Right lobe of liver (tissue), 6 donors: ENCODE results near the gene TYRO3. TPM values are rescaled to one million over a fixed set of nuclear protein-coding genes. Genes with fewer than 3 reads are reported as not detected.

ENCODE experiments used
- ATAC-seq, 4 donors: fragments of 200-7000 bp; cut with Tn5 transposase; one replicate each; pipeline ENCODE4 v1.9.1; 2020; ENCODE audit warnings: mild to moderate bottlenecking in 4 of 4, moderate library complexity in 4 of 4
- DNase-seq, 3 donors: peaks; one replicate each; pipeline ENCODE4 v3.0.0-alpha.2; 2020
- H3K27ac ChIP-seq, 3 donors: fragments of 200-600 bp; one replicate each; pipeline ENCODE4 v1.8.0; 2022
- H3K27me3 ChIP-seq, 2 donors: fragments of 200-600 bp; one replicate each; pipeline ENCODE4 v1.8.0; 2022
- H3K36me3 ChIP-seq, 4 donors: fragments of 200-600 bp; sonication (generic) in 1 of 4; one replicate each; pipeline versions ENCODE4 v1.5.1 to v1.8.0; 2017 to 2022; ENCODE audit warnings: control low read depth in 1 of 4
- H3K4me1 ChIP-seq, 4 donors: fragments of 200-600 bp; sonication (generic) in 1 of 4; one replicate each; pipeline versions ENCODE4 v1.5.1 to v1.8.0; 2017 to 2022; ENCODE audit warnings: control low read depth in 1 of 4
- H3K4me3 ChIP-seq, 3 donors: fragments of 200-600 bp; one replicate each; pipeline ENCODE4 v1.8.0; 2022
- H3K9me3 ChIP-seq, 4 donors: fragments of 200-600 bp; sonication (generic) in 1 of 4; one replicate each; pipeline versions ENCODE4 v1.5.1 to v1.8.0; 2017 to 2022; ENCODE audit warnings: control low read depth in 1 of 4
- CTCF ChIP-seq, 4 donors: fragments of 200-600 bp in 3 of 4; fragments of 450-650 bp in 1 of 4; IDR thresholded peaks; one replicate each; pipeline versions ENCODE4 v1.5.1 to v1.8.0; 2016 to 2022; ENCODE audit warnings: antibody characterized with exemption in 4 of 4, mild to moderate bottlenecking in 2 of 4
- POLR2A ChIP-seq: fragments of 450-650 bp; IDR thresholded peaks from one replicate; pipeline ENCODE4 v1.6.1; 2017; ENCODE audit warnings: antibody characterized with exemption, mild to moderate bottlenecking
- WGBS: methylation state at CpG from one replicate; pipeline ENCODE4 v1.1.6; 2018; ENCODE audit warnings: low coverage, low lambda C conversion rate; ENCODE audit not compliant: insufficient coverage; ENCODE audit errors: missing lambda C conversion rate; 5-methylcytosine and 5-hydroxymethylcytosine counted together
- intact Hi-C, 2 donors: fragments of 100-400 bp; cut with DNase I; formaldehyde crosslinking; loops; one replicate each; pipeline versions ENCODE4 v1.11.2 to v1.14.1; 2022
- total RNA-seq, 6 experiments: library from RNA; depleted of rRNA in 2 of 6; stranded (reverse); fragments of >200 nt in 2 of 6; fragmentation: NEBNext Ultra II Directional in 3 of 6; extraction: Animal tissue kit (Norgen Biotek cat#: 25700) in 3 of 6; gene quantifications; one replicate each; pipeline versions ENCODE4 v1.1.0 to v1.2.4, GENCODE V29; 2016 to 2023
- donor health status: DM: no; HTN: yes; CAD: no.
- donor health status: DM: no; HTN: no; CAD: no.
- donor health status: DM: no; HTN: no; CAD: no.
- donor health status: DM: no; HTN: yes; CAD: no.
- donor health status: DM: no; HTN: yes; CAD: no.

TYRO3 gene
- total RNA-seq, 6 experiments from 2014 or later: 1.1 to 2.9 (median 1.8) TPM

- no peak overlapping the region for H3K27ac ChIP-seq
- ATAC-seq (peak in 2 of 4 donors; percentile 20 to 49), DNase-seq (no peak)
- no peaks in the 10 kb centered on the region for H3K36me3 ChIP-seq
- no peaks in the 10 kb centered on the region for H3K9me3 ChIP-seq
- intact Hi-C loops: no loop called here
- H3K27me3 ChIP-seq: no peaks in the 10 kb centered on the region
- no peaks in the 10 kb centered on the region for H3K4me1 ChIP-seq
- WGBS: no CpG with 5 or more reads among the region's 12 CpGs
- no peak overlapping the region for H3K4me3 ChIP-seq
- no peak for TF ChIP-seq POLR2A
- no peak for TF ChIP-seq CTCF (IDR thresholded peaks at IDR 0.05)
Measured at GRCh38 chr15:41577863-41578735, 19.1 kb downstream of the TYRO3 start.

- Histone ChIP-seq H3K9me3 (no peaks in the 10 kb centered on the region), H3K4me3 (no peak overlapping the region), H3K27me3 (no peaks in the 10 kb centered on the region), H3K36me3 (no peaks in the 10 kb centered on the region), H3K27ac (no peak overlapping the region), H3K4me1 (no peaks in the 10 kb centered on the region)
- TF ChIP-seq POLR2A: no peak
- TF ChIP-seq CTCF (IDR thresholded peaks at IDR 0.05): no peak
- ATAC-seq (peak in 1 of 4 donors; percentile 25), DNase-seq (no peak)
- intact Hi-C loops: no loop called here
- WGBS: 68% methylated on average over 5 of the region's 9 CpGs
Measured at GRCh38 chr15:41578736-41579383, 19.8 kb downstream of the TYRO3 start.

- peaks cover 0 to 4% (median 0%) of the 10 kb centered on the region in 4 donors for H3K4me1 ChIP-seq
- H3K36me3 ChIP-seq: no peaks in the 10 kb centered on the region
- H3K27ac ChIP-seq: no peak overlapping the region
- WGBS: 61% methylated on average over 1 of the region's 2 CpGs
- H3K27me3 ChIP-seq: no peaks in the 10 kb centered on the region
- H3K9me3 ChIP-seq: no peaks in the 10 kb centered on the region
- ATAC-seq (no peak), DNase-seq (no peak)
- intact Hi-C loops: no loop called here
- TF ChIP-seq POLR2A (no peak), CTCF (IDR thresholded peaks at IDR 0.05) (no peak)
- H3K4me3 ChIP-seq: no peak overlapping the region
Measured at GRCh38 chr15:41581110-41581509, 22.1 kb downstream of the TYRO3 start.

- H3K4me1 ChIP-seq: peaks cover 0 to 4% (median 0%) of the 10 kb centered on the region in 4 donors
- TF ChIP-seq CTCF (IDR thresholded peaks at IDR 0.05): no peak
- no peak for TF ChIP-seq POLR2A
- intact Hi-C loops: no loop called here
- no peak overlapping the region for H3K27ac ChIP-seq
- no peak overlapping the region for H3K4me3 ChIP-seq
- ATAC-seq (no peak), DNase-seq (no peak)
- no peaks in the 10 kb centered on the region for H3K27me3 ChIP-seq
- WGBS: 35% methylated on average over 5 of the region's 6 CpGs
- no peaks in the 10 kb centered on the region for H3K36me3 ChIP-seq
- no peaks in the 10 kb centered on the region for H3K9me3 ChIP-seq
Measured at GRCh38 chr15:41583795-41584194, 24.8 kb downstream of the TYRO3 start.
